Measurements from ENCODE around the gene SARS1. TPM values are rescaled to one million over a fixed set of nuclear protein-coding genes. Genes with fewer than 3 reads are reported as not detected.

The SARS1 gene
- total and polyA plus RNA-seq, 2 of the 8 experiments (the other 6 are each of a cell fraction or from before 2014, with no cell fraction given), result 83.1 to 146 TPM

DNA sequence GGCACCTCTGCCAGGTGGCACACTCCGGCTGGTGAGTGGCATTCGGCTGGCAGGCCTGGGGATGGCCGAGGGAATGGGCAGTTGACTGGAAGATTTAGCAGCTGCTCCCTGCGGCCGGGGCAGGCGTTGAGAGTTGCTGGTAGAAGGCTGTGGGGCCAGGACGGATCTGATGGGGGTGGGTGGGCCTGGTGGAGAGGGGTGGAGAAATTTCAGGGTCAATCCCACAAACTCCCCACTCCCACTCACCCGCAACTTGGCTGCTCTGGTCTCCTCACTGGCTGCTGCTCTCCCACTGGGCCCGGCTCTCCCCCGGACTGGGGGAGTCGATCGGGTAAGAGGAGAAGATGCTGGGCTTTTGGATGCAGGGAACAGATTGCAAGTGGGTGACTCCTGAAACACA lies 67.1 kb downstream of the SARS1 start:
- Histone ChIP-seq H2BK5ac (ENCODE audit: low read depth, low read length) (no peak overlapping the region), H2BK120ac (replicated peaks; ENCODE audit: low read depth, low read length) (no peak overlapping the region), H4K8ac (ENCODE audit: extremely low read depth, insufficient read depth, low read length) (no peak overlapping the region), H2AK5ac (ENCODE audit: low read depth, low read length) (no peak overlapping the region), H3K4me1 (replicated peaks in 1 of 4; ENCODE audit: control insufficient read depth in 3 of 4, insufficient read depth in 4 of 4, low read length in 3 of 4) (peaks cover 10 to 15% (median 11%) of the 10 kb centered on the region in 4 experiments), H3K79me1 (ENCODE audit: low read depth, low read length) (peaks cover 7% of the 10 kb centered on the region), H3K27me3 (replicated peaks in 1 of 4; ENCODE audit: control insufficient read depth in 3 of 4, extremely low read depth in 1 of 4, insufficient read depth in 3 of 4, low read length in 3 of 4) (no peaks in the 10 kb centered on the region), H3K4ac (replicated peaks; ENCODE audit: insufficient read length, low read depth, low read length) (no peak overlapping the region), H3K23ac (ENCODE audit: insufficient read length) (no peak overlapping the region), H3K36me3 (ENCODE audit: control insufficient read depth in 2 of 4, insufficient read depth in 4 of 4, low read length in 3 of 4) (peaks cover 10 to 22% (median 16%) of the 10 kb centered on the region in 4 experiments; a peak in 6 of 8 replicates), H4K5ac (ENCODE audit: insufficient read length, low read depth, low read length) (no peak overlapping the region), H3K4me3 (ENCODE audit: extremely low read depth in 1 of 4, insufficient read depth in 2 of 4, low read depth in 3 of 4, low read length in 4 of 4) (no peak overlapping the region), H3K56ac (replicated peaks; ENCODE audit: insufficient read length, low read depth, low read length) (no peak overlapping the region), H2AFZ (ENCODE audit: low read length) (no peak overlapping the region), H3K9me3 (ENCODE audit: insufficient read depth in 2 of 2, low read depth in 1 of 2, low read length in 1 of 2) (no peaks in the 10 kb centered on the region), H2BK20ac (ENCODE audit: low read length) (no peak overlapping the region), H3K9ac (replicated peaks in 1 of 4; ENCODE audit: extremely low read depth in 1 of 4, low read depth in 3 of 4, low read length in 3 of 4) (no peak overlapping the region), H4K20me1 (replicated peaks in 1 of 2; ENCODE audit: control insufficient read depth in 1 of 2, insufficient read depth in 2 of 2, low read length in 2 of 2) (no peaks in the 10 kb centered on the region), H2BK15ac (ENCODE audit: low read length) (no peak overlapping the region), H3K23me2 (ENCODE audit: low read depth, low read length) (peaks cover 12% of the 10 kb centered on the region), H3K4me2 (ENCODE audit: insufficient read depth in 1 of 2, low read depth in 2 of 2, low read length in 2 of 2) (no peak overlapping the region; a peak in 1 of 4 replicates), H3K18ac (ENCODE audit: extremely low read depth, low read length) (no peak overlapping the region), H3K79me2 (ENCODE audit: control insufficient read depth in 1 of 2, insufficient read depth in 2 of 2, low read length in 2 of 2) (peaks cover 0 to 16% of the 10 kb centered on the region in 2 experiments; a peak in 3 of 4 replicates), H2BK12ac (ENCODE audit: low read depth, low read length) (no peak overlapping the region), H3K27ac (ENCODE audit: low read depth, low read length) (no peak overlapping the region), H4K91ac (replicated peaks; ENCODE audit: insufficient read length, low read length) (no peak overlapping the region), H3K14ac (ENCODE audit: insufficient read length) (no peak overlapping the region)
- DNase-seq (ENCODE audit: low read depth in 1 of 2, low spot score in 2 of 2) (no peak), FAIRE-seq (no peak)
- 89% methylated on average over 12 of the region's 12 CpGs; no CpG with 5 or more reads in 1 of the 2 experiments for WGBS, 2 experiments (ENCODE audit: extremely low coverage in 1 of 2, insufficient coverage in 1 of 2, insufficient read length in 1 of 2, insufficient replicate concordance in 2 of 2, low coverage in 1 of 2, low lambda C conversion rate in 2 of 2, missing lambda C conversion rate in 1 of 2)
- ChIA-PET POLR2A (ENCODE audit: partially characterized antibody) (no interaction called here), CTCF (ENCODE audit: partially characterized antibody) (interaction anchor here (3.0 to 5.2 kb wide), 2 partner anchors 16 to 119 kb away, joined by 11 to 113 read pairs; partner anchors contain the start of gene SORT1)
- TF ChIP-seq, protein P1, sequence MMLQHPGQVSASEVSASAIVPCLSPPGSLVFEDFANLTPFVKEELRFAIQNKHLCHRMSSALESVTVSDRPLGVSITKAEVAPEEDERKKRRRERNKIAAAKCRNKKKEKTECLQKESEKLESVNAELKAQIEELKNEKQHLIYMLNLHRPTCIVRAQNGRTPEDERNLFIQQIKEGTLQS (IDR thresholded peaks at IDR 0.05; ENCODE audit: insufficient read depth, low read depth, low read length), result no peak
- no peak for TF ChIP-seq TAF7 (optimal IDR thresholded peaks at IDR 0.05; ENCODE audit: borderline replicate concordance, low read depth, low read length)
- TF ChIP-seq ASH2L (IDR thresholded peaks at IDR 0.05; ENCODE audit: low read length), result no peak
- no peak for TF ChIP-seq KDM4A (IDR thresholded peaks at IDR 0.05; ENCODE audit: low read depth, low read length, severe bottlenecking)
- TF ChIP-seq TAF1 (IDR thresholded peaks at IDR 0.05; ENCODE audit: low read depth, low read length), result no peak
- TF ChIP-seq CEBPB (IDR thresholded peaks at IDR 0.05; ENCODE audit: low read depth, low read length), result no peak
- no peak for TF ChIP-seq RFX5 (IDR thresholded peaks at IDR 0.05; ENCODE audit: borderline replicate concordance, low read depth, low read length)
- TF ChIP-seq SIN3A (conservative IDR thresholded peaks at IDR 0.05 in 1 of 2, IDR thresholded peaks at IDR 0.05 in 1 of 2; ENCODE audit: low read depth in 1 of 2, low read length in 2 of 2), result no peak
